Esophagus squamous epithelium (tissue), 4 donors: Measurements from ENCODE around the gene PTPRM.

Source experiments
- POLR2A ChIP-seq, 4 donors: fragments of 450-650 bp; IDR thresholded peaks; one replicate each; pipeline ENCODE4 v1.6.1; 2017; ENCODE audit warnings: antibody characterized with exemption in 4 of 4, mild to moderate bottlenecking in 4 of 4, moderate library complexity in 3 of 4
- TF ChIP-seq, protein P1 (sequence below), 6 experiments: fragments of 450-650 bp in 4 of 6; fragments of 200-600 bp in 2 of 6; sonication (generic) in 2 of 6; IDR thresholded peaks; one replicate each; pipeline ENCODE4 v1.5.1; 2016 to 2019; ENCODE audit warnings: antibody characterized with exemption in 6 of 6, mild to moderate bottlenecking in 4 of 6, moderate library complexity in 4 of 6

DNA sequence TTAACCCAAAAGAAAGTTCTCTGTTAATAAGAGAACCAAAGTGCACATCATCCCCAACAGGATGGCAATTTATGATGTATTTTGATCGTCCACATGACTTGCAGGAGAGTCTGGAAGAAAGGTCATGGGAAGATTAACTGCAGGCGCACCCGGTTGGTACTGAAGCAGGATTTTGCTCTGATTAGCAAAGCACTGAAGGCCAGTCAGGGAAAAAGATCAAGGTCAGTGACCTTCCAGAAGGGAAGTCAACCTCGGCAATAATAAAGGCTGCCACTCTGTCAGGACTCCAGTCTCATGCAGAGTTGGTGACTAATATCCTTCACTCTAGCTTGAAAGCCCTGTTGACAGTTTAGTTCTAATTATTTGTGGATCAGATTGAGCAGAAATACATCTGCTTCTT lies 609.4 kb downstream of the PTPRM start:
- TF ChIP-seq, protein P1, sequence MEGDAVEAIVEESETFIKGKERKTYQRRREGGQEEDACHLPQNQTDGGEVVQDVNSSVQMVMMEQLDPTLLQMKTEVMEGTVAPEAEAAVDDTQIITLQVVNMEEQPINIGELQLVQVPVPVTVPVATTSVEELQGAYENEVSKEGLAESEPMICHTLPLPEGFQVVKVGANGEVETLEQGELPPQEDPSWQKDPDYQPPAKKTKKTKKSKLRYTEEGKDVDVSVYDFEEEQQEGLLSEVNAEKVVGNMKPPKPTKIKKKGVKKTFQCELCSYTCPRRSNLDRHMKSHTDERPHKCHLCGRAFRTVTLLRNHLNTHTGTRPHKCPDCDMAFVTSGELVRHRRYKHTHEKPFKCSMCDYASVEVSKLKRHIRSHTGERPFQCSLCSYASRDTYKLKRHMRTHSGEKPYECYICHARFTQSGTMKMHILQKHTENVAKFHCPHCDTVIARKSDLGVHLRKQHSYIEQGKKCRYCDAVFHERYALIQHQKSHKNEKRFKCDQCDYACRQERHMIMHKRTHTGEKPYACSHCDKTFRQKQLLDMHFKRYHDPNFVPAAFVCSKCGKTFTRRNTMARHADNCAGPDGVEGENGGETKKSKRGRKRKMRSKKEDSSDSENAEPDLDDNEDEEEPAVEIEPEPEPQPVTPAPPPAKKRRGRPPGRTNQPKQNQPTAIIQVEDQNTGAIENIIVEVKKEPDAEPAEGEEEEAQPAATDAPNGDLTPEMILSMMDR (IDR thresholded peaks at IDR 0.05): no peak
- TF ChIP-seq POLR2A (IDR thresholded peaks at IDR 0.05): no peak
